Activated T-cell treated with anti-CD3 and anti-CD28 coated beads, Interleukin-2, amount 50 U/mL, for 4 hours (primary cell): ENCODE data around the gene IMMP2L. TPM values are rescaled to one million over a fixed set of nuclear protein-coding genes. Genes with fewer than 3 reads are reported as not detected.
"Not testable (repeated sequence)": the region's sequence is repeated elsewhere in the genome, so short reads cannot be mapped to it uniquely, and the experiment has no call there.

Experiments used
- ATAC-seq, 2 donors: fragments of 200-7000 bp; cut with Tn5 transposase; one replicate each; pipeline ENCODE4 v1.10.0; 2021
- DNase-seq: peaks from one replicate; pipeline ENCODE4 v3.0.0-alpha.2; 2020
- H3K27me3 Mint-ChIP-seq: one replicate; pipeline ENCODE4 v1.8.0; 2021; ENCODE audit warnings: low read depth, mixed read lengths
- H3K36me3 Mint-ChIP-seq: one replicate; pipeline ENCODE4 v1.8.0; 2022; ENCODE audit warnings: mixed read lengths; ENCODE audit not compliant: insufficient read depth
- H3K4me1 Mint-ChIP-seq: one replicate; pipeline ENCODE4 v1.8.0; 2021; ENCODE audit warnings: low read depth, mixed read lengths
- H3K4me3 Mint-ChIP-seq: one replicate; pipeline ENCODE4 v1.8.0; 2021; ENCODE audit warnings: mild to moderate bottlenecking, moderate library complexity, mixed read lengths
- H3K9me3 Mint-ChIP-seq: one replicate; pipeline ENCODE4 v1.8.0; 2021; ENCODE audit warnings: mixed read lengths
- total RNA-seq, 3 donors: library from RNA; stranded (reverse); gene quantifications; one replicate each; pipeline ENCODE4 v1.2.1, GENCODE V29; 2021

The IMMP2L gene
- total RNA-seq, 3 donors from 2014 or later, result 18.7 to 22.9 (median 19.2) TPM

GRCh38 chr7:111265394-111265793 is 296.9 kb downstream of the IMMP2L start:
- no peak for ATAC-seq
- H3K9me3 Mint-ChIP-seq, result no peaks in the 10 kb centered on the region
- DNase-seq, result no peak
- no peak overlapping the region for H3K4me3 Mint-ChIP-seq
- no peaks in the 10 kb centered on the region for H3K4me1 Mint-ChIP-seq
- H3K27me3 Mint-ChIP-seq, result no peaks in the 10 kb centered on the region
- no peaks in the 10 kb centered on the region for H3K36me3 Mint-ChIP-seq

GRCh38 chr7:111264981-111265380 is 297.3 kb downstream of the IMMP2L start:
- H3K9me3 Mint-ChIP-seq, result no peaks in the 10 kb centered on the region
- H3K4me3 Mint-ChIP-seq, result no peak overlapping the region
- DNase-seq, result no peak
- H3K27me3 Mint-ChIP-seq, result no peaks in the 10 kb centered on the region
- ATAC-seq, result no peak
- no peaks in the 10 kb centered on the region for H3K4me1 Mint-ChIP-seq
- no peaks in the 10 kb centered on the region for H3K36me3 Mint-ChIP-seq

GRCh38 chr7:111264111-111264868 is 298.0 kb downstream of the IMMP2L start:
- H3K4me1 Mint-ChIP-seq, result no peaks in the 10 kb centered on the region
- no peaks in the 10 kb centered on the region for H3K27me3 Mint-ChIP-seq
- no peak for DNase-seq
- no peaks in the 10 kb centered on the region for H3K9me3 Mint-ChIP-seq
- no peak for ATAC-seq
- H3K4me3 Mint-ChIP-seq, result no peak overlapping the region
- no peaks in the 10 kb centered on the region for H3K36me3 Mint-ChIP-seq

GRCh38 chr7:111262293-111263116 is 299.8 kb downstream of the IMMP2L start:
- H3K9me3 Mint-ChIP-seq, result no peaks in the 10 kb centered on the region
- H3K4me1 Mint-ChIP-seq, result no peaks in the 10 kb centered on the region
- ATAC-seq, result no peak
- no peak for DNase-seq
- H3K27me3 Mint-ChIP-seq, result no peaks in the 10 kb centered on the region
- peaks cover 2% of the 10 kb centered on the region for H3K36me3 Mint-ChIP-seq
- no peak overlapping the region for H3K4me3 Mint-ChIP-seq

GRCh38 chr7:111261496-111261895 is 300.8 kb downstream of the IMMP2L start:
- Mint-ChIP-seq H3K9me3 (no peaks in the 10 kb centered on the region), H3K27me3 (no peaks in the 10 kb centered on the region), H3K4me1 (no peaks in the 10 kb centered on the region), H3K4me3 (no peak overlapping the region), H3K36me3 (peaks cover 2% of the 10 kb centered on the region)
- ATAC-seq (no peak), DNase-seq (no peak)

- no peaks in the 10 kb centered on the region for H3K9me3 Mint-ChIP-seq
- ATAC-seq, result no peak
Observed at GRCh38 chr7:111259991-111260390, 302.3 kb downstream of the IMMP2L start.

GRCh38 chr7:111256391-111256790 is 305.9 kb downstream of the IMMP2L start:
- peaks cover 7% of the 10 kb centered on the region for H3K9me3 Mint-ChIP-seq
- DNase-seq, result no peak
- ATAC-seq, result no peak
- H3K4me3 Mint-ChIP-seq, result no peak overlapping the region
- H3K4me1 Mint-ChIP-seq, result no peaks in the 10 kb centered on the region
- H3K27me3 Mint-ChIP-seq, result no peaks in the 10 kb centered on the region
- H3K36me3 Mint-ChIP-seq, result peaks cover 2% of the 10 kb centered on the region

More at GRCh38 chr7:111259991-111260390, 302.3 kb downstream of the IMMP2L start:
- Mint-ChIP-seq H3K36me3 (peaks cover 2% of the 10 kb centered on the region), H3K27me3 (no peaks in the 10 kb centered on the region), H3K4me3 (no peak overlapping the region), H3K4me1 (no peaks in the 10 kb centered on the region)
- no peak for DNase-seq

- ATAC-seq (no peak), DNase-seq (no peak)
- Mint-ChIP-seq H3K36me3 (peaks cover 6% of the 10 kb centered on the region), H3K9me3 (peaks cover 14% of the 10 kb centered on the region), H3K4me1 (no peaks in the 10 kb centered on the region), H3K27me3 (no peaks in the 10 kb centered on the region), H3K4me3 (no peak overlapping the region)
Observed at GRCh38 chr7:111255576-111255975, 306.7 kb downstream of the IMMP2L start.

- H3K27me3 Mint-ChIP-seq, H3K4me3 Mint-ChIP-seq, ATAC-seq, DNase-seq, H3K4me1 Mint-ChIP-seq: not testable (repeated sequence)
- Mint-ChIP-seq H3K36me3 (peaks cover 11% of the 10 kb centered on the region), H3K9me3 (peaks cover 23% of the 10 kb centered on the region)
Observed at GRCh38 chr7:111251365-111251764, 310.9 kb downstream of the IMMP2L start.

- H3K9me3 Mint-ChIP-seq, result peaks cover 23% of the 10 kb centered on the region
Observed at GRCh38 chr7:111249807-111250206, 312.5 kb downstream of the IMMP2L start.

GRCh38 chr7:111242141-111242755 is 320.0 kb downstream of the IMMP2L start:
- Mint-ChIP-seq H3K4me3 (no peak overlapping the region), H3K36me3 (peaks cover 2% of the 10 kb centered on the region), H3K27me3 (no peaks in the 10 kb centered on the region), H3K9me3 (no peaks in the 10 kb centered on the region), H3K4me1 (peaks cover 8% of the 10 kb centered on the region)
- ATAC-seq (no peak), DNase-seq (no peak)

More at GRCh38 chr7:111249807-111250206, 312.5 kb downstream of the IMMP2L start:
- H3K36me3 Mint-ChIP-seq, result peaks cover 11% of the 10 kb centered on the region
- DNase-seq, H3K4me3 Mint-ChIP-seq, ATAC-seq, H3K4me1 Mint-ChIP-seq, H3K27me3 Mint-ChIP-seq: not testable (repeated sequence)

GRCh38 chr7:111240371-111240770 is 321.9 kb downstream of the IMMP2L start:
- H3K27me3 Mint-ChIP-seq, result no peaks in the 10 kb centered on the region
- ATAC-seq (no peak), DNase-seq (no peak)
- H3K36me3 Mint-ChIP-seq, result peaks cover 8% of the 10 kb centered on the region
- H3K9me3 Mint-ChIP-seq, result peaks cover 4% of the 10 kb centered on the region
- H3K4me3 Mint-ChIP-seq, result no peak overlapping the region
- peaks cover 8% of the 10 kb centered on the region for H3K4me1 Mint-ChIP-seq

- Mint-ChIP-seq H3K4me3 (no peak overlapping the region), H3K36me3 (peaks cover 8% of the 10 kb centered on the region), H3K4me1 (peaks cover 8% of the 10 kb centered on the region), H3K27me3 (no peaks in the 10 kb centered on the region), H3K9me3 (peaks cover 5% of the 10 kb centered on the region)
- no peak for ATAC-seq
- DNase-seq, result no peak
Observed at GRCh38 chr7:111239437-111239836, 322.9 kb downstream of the IMMP2L start.

- peaks cover 8% of the 10 kb centered on the region for H3K4me1 Mint-ChIP-seq
- peaks cover 8% of the 10 kb centered on the region for H3K36me3 Mint-ChIP-seq
- H3K9me3 Mint-ChIP-seq, result peaks cover 5% of the 10 kb centered on the region
- DNase-seq (no peak), ATAC-seq (no peak)
- no peaks in the 10 kb centered on the region for H3K27me3 Mint-ChIP-seq
- H3K4me3 Mint-ChIP-seq, result no peak overlapping the region
Observed at GRCh38 chr7:111238886-111239285, 323.4 kb downstream of the IMMP2L start.
